Endothelial cell of umbilical vein (primary cell): Measurements from ENCODE around the gene COA3. TPM values are rescaled to one million over a fixed set of nuclear protein-coding genes. Genes with fewer than 3 reads are reported as not detected.
A peak's percentile ranks its signal among the peaks of the same experiment; 100 is the strongest.

Experiments
- BruUV-seq: library from RNA; stranded (reverse); fragments of 400-500 nt; replicated peaks from 2 replicates; lab custom pipeline; 2021; lab: Mats Ljungman, UMichigan
- CTCF ChIA-PET: fragments of 300-600, 350-600 bp; sonication (Branson Sonifier 250); formaldehyde crosslinking; loops from one replicate; lab custom pipeline; 2021; ENCODE audit warnings: antibody characterized with exemption, inconsistent platforms; lab: Charles Lee
- POLR2A ChIA-PET: fragments of 300-600, 350-600 bp; sonication (Branson Sonifier 250); formaldehyde crosslinking; loops from one replicate; lab custom pipeline; 2021; ENCODE audit warnings: antibody characterized with exemption, inconsistent platforms; lab: Charles Lee
- DNase-seq: peaks from one replicate; pipeline ENCODE4 v3.0.0-alpha.2; 2011; ENCODE audit warnings: low read depth, low spot score
- FAIRE-seq: peaks from 2 replicates; lab custom pipeline; 2011; peaks lifted over from hg19 to GRCh38; lab: Jason Lieb, UNC
- H2AFZ ChIP-seq: 2 replicates; pipeline ENCODE4 v1.6.0; 2012; ENCODE audit warnings: low read depth, low read length, control low read depth, inconsistent platforms
- H3K27ac ChIP-seq: 2 replicates; pipeline ENCODE4 v1.5.1; 2011; ENCODE audit warnings: low read depth, mild to moderate bottlenecking, control low read depth, low read length, moderate library complexity; ENCODE audit not compliant: insufficient read depth
- H3K27me3 ChIP-seq, 2 experiments: 2 replicates each; pipeline versions ENCODE4 v1.6.0 to v1.6.1; 2011; ENCODE audit warnings: low read length in 2 of 2, mixed read lengths in 1 of 2; ENCODE audit not compliant: control insufficient read depth in 2 of 2, insufficient read depth in 2 of 2
- H3K36me3 ChIP-seq, 2 experiments: 2 replicates in 1 of 2; 3 replicates in 1 of 2; pipeline ENCODE4 v1.5.1; 2011; ENCODE audit warnings: low read length in 2 of 2, mild to moderate bottlenecking in 1 of 2, moderate library complexity in 1 of 2; ENCODE audit not compliant: control insufficient read depth in 2 of 2, insufficient read depth in 2 of 2; ENCODE audit errors: extremely low read depth in 1 of 2
- H3K4me1 ChIP-seq: 3 replicates; pipeline ENCODE4 v1.5.1; 2011; ENCODE audit warnings: mild to moderate bottlenecking, low read length; ENCODE audit not compliant: control insufficient read depth, insufficient read depth; ENCODE audit errors: extremely low read depth
- H3K4me2 ChIP-seq: 2 replicates; pipeline ENCODE4 v1.6.1; 2011; ENCODE audit warnings: low read length, control low read depth, mixed read lengths; ENCODE audit not compliant: insufficient read depth
- H3K4me3 ChIP-seq, 3 experiments: fragments of 200-600 bp in 1 of 3; sonication (generic), shearing (Covaris generic) in 1 of 3; replicated peaks in 1 of 3; 2 replicates each; pipeline ENCODE4 v1.5.1; 2011 to 2016; ENCODE audit warnings: control low read depth in 3 of 3, low read length in 3 of 3, mild to moderate bottlenecking in 2 of 3, inconsistent platforms in 1 of 3, low read depth in 1 of 3, moderate library complexity in 1 of 3; ENCODE audit not compliant: insufficient read depth in 1 of 3
- H3K79me2 ChIP-seq: 2 replicates; pipeline ENCODE4 v1.6.0; 2012; ENCODE audit warnings: low read length, inconsistent platforms; ENCODE audit not compliant: control insufficient read depth, insufficient read depth
- H3K9ac ChIP-seq: replicated peaks from 2 replicates; pipeline ENCODE3; 2011; ENCODE audit warnings: low read length, control low read depth; ENCODE audit not compliant: insufficient read depth; ENCODE audit errors: extremely low read depth
- H3K9me1 ChIP-seq: replicated peaks from 3 replicates; pipeline ENCODE4 v1.6.0; 2011; ENCODE audit warnings: mild to moderate bottlenecking, low read length; ENCODE audit not compliant: control insufficient read depth, insufficient read depth; ENCODE audit errors: extremely low read depth
- H3K9me3 ChIP-seq: replicated peaks from 2 replicates; pipeline ENCODE4 v1.5.1; 2012; ENCODE audit warnings: low read length, inconsistent platforms; ENCODE audit not compliant: control insufficient read depth, insufficient read depth
- H4K20me1 ChIP-seq: replicated peaks from 2 replicates; pipeline ENCODE3; 2011; ENCODE audit warnings: mild to moderate bottlenecking, low read length; ENCODE audit not compliant: control insufficient read depth, insufficient read depth; ENCODE audit errors: extremely low read depth
- CTCF ChIP-seq, 2 donors: IDR thresholded peaks; 1 replicate in 1 of 2; 2 replicates in 1 of 2; pipeline ENCODE4 v1.5.1; 2011; ENCODE audit warnings: low read length in 2 of 2, mild to moderate bottlenecking in 2 of 2, moderate library complexity in 2 of 2, control low read depth in 1 of 2, inconsistent platforms in 1 of 2, low read depth in 1 of 2; ENCODE audit not compliant: insufficient read depth in 1 of 2; ENCODE audit errors: extremely low read depth in 1 of 2
- EZH2 ChIP-seq: IDR thresholded peaks from 2 replicates; pipeline ENCODE4 v1.6.1; 2012; ENCODE audit warnings: borderline replicate concordance, low read depth, mild to moderate bottlenecking, moderate library complexity, low read length, inconsistent platforms; ENCODE audit not compliant: severe bottlenecking
- FOS ChIP-seq: IDR thresholded peaks from 2 replicates; pipeline ENCODE4 v1.6.1; 2011; ENCODE audit warnings: mild to moderate bottlenecking, low read length, moderate library complexity, borderline replicate concordance; ENCODE audit not compliant: insufficient read depth
- GATA2 ChIP-seq: IDR thresholded peaks from 2 replicates; pipeline ENCODE4 v1.7.0; 2011; ENCODE audit warnings: low read depth, mild to moderate bottlenecking, moderate library complexity, mixed read lengths, low read length; ENCODE audit not compliant: insufficient read length, insufficient read depth
- JUN ChIP-seq: IDR thresholded peaks from 2 replicates; pipeline ENCODE4 v1.6.1; 2011; ENCODE audit warnings: borderline replicate concordance, low read depth; ENCODE audit not compliant: insufficient read length, insufficient read depth
- MAX ChIP-seq: IDR thresholded peaks from 2 replicates; pipeline ENCODE4 v1.6.1; 2011; ENCODE audit not compliant: insufficient read depth, insufficient read length
- MYC ChIP-seq: IDR thresholded peaks from one replicate; pipeline ENCODE4 v1.6.1; 2011; ENCODE audit warnings: mild to moderate bottlenecking, low read depth, low read length
- POLR2A ChIP-seq: IDR thresholded peaks from 2 replicates; pipeline ENCODE4 v1.6.1; 2012; ENCODE audit warnings: low read depth, mild to moderate bottlenecking, control low read depth, low read length
- POLR2AphosphoS5 ChIP-seq: IDR thresholded peaks from 2 replicates; pipeline ENCODE4 v1.6.1; 2012; ENCODE audit warnings: low read depth, mild to moderate bottlenecking, control low read depth, low read length, moderate library complexity; ENCODE audit not compliant: insufficient read depth
- dilution Hi-C: fragments of 300-500 bp; cut with MboI; formaldehyde crosslinking; loops from one replicate; pipeline ENCODE4 v1.15.0; 2019; ENCODE audit warnings: low sequenced_read_pairs; ENCODE audit not compliant: extremely low pct_ligation_motif_present
- intact Hi-C: fragments of 100-400 bp; cut with micrococcal nuclease; formaldehyde crosslinking; loops from one replicate; pipeline ENCODE4 v1.10.0; 2022
- polyA plus RNA-seq, 4 experiments: library from polyadenylated mRNA; depleted of rRNA in 3 of 4; stranded (reverse) in 3 of 4; unstranded in 1 of 4; fragments of >200 nt; gene quantifications; 2 replicates each; pipeline versions ENCODE4 v1.2.1 to v1.2.3, GENCODE V29; 2011 to 2012; ENCODE audit warnings: missing spikeins in 1 of 4
- total RNA-seq: library from RNA; stranded (reverse); gene quantifications from 2 replicates; pipeline ENCODE4 v1.2.3, GENCODE V29; 2021

Gene COA3
- total and polyA plus RNA-seq, 2 donors (not counting 3 experiments of a cell fraction or from before 2014, with no cell fraction given): 56.6 to 126 TPM

DNA sequence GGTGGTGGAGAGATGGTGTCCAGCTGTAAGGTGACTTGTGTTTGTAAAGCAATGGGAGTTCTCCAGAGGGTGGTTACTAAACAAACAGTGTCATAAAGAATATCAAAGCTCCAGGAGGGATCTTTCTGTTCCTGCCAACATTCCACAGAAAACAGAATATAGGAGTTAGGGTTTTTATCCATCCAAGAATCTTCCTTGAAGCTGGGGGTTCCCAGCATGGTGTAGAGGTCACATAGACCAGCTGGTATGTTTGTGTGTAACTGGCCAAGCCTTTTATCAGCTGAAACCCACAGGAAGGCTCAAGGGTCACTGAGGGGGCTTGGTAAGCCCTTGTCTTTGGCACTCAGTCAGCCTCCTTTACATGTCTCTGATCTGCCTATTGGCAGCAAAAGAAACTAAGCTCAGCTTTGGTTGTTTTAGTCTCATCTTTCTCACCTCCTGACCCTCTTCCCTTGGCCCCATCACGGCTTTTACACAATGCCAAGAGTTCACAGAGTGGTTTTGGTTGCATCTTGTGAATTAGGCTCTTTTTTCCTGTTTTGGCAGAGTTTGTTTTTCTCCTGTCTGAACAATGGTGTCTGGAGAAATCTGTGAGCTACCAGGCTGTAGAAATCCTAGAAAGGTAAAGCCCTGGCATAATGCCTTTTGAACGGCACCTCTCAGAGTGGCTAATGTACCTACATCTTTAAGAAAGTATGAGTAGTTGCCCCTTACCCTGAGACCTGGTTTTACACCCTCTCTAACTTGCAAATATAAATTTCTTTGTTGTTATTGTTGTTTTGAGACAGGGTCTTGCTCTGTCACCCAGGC lies 4.8 kb upstream of the COA3 start:
- BruUV-seq: no TSS peak
- intact Hi-C loops: no loop called here
- CTCF ChIA-PET: interaction anchor here (0.8 to 2.3 kb wide), 6 partner anchors 12 to 78 kb away, joined by 3 to 15 read pairs (median 6); partner anchors contain the start of gene BECN1

More for the DNA sequence above, 4.8 kb upstream of the COA3 start:
- Histone ChIP-seq H3K27ac (no peak overlapping the region), H3K79me2 (no peaks in the 10 kb centered on the region), H3K9ac (no peak overlapping the region), H3K9me3 (no peaks in the 10 kb centered on the region), H3K36me3 (no peaks in the 10 kb centered on the region), H3K4me2 (no peak overlapping the region), H3K9me1 (no peaks in the 10 kb centered on the region), H4K20me1 (no peaks in the 10 kb centered on the region), H3K27me3 (no peaks in the 10 kb centered on the region), H3K4me3 (no peak overlapping the region), H2AFZ (no peak overlapping the region), H3K4me1 (no peaks in the 10 kb centered on the region)
- DNase-seq (peak; percentile 36), FAIRE-seq (no peak)
- POLR2A ChIA-PET: interaction anchor here (0.6 kb wide), 1 partner anchor 111 kb away, joined by 3 read pairs; no protein-coding TSS in a partner anchor
- dilution Hi-C loops: no loop called here
- TF ChIP-seq GATA2 (no peak), FOS (no peak), JUN (no peak), POLR2A (no peak), MAX (no peak), EZH2 (no peak), MYC (no peak), POLR2AphosphoS5 (no peak), CTCF (IDR thresholded peaks at IDR 0.05; ENCODE audit: extremely low read depth in 1 of 2, insufficient read depth in 1 of 2, low read depth in 1 of 2, low read length in 2 of 2) (no peak)
